ENCODE results near the gene CCDC6. TPM values are rescaled to one million over a fixed set of nuclear protein-coding genes. Genes with fewer than 3 reads are reported as not detected.

The CCDC6 gene
- total RNA-seq, 1 donor from 2014 or later: 24.0 TPM

DNA sequence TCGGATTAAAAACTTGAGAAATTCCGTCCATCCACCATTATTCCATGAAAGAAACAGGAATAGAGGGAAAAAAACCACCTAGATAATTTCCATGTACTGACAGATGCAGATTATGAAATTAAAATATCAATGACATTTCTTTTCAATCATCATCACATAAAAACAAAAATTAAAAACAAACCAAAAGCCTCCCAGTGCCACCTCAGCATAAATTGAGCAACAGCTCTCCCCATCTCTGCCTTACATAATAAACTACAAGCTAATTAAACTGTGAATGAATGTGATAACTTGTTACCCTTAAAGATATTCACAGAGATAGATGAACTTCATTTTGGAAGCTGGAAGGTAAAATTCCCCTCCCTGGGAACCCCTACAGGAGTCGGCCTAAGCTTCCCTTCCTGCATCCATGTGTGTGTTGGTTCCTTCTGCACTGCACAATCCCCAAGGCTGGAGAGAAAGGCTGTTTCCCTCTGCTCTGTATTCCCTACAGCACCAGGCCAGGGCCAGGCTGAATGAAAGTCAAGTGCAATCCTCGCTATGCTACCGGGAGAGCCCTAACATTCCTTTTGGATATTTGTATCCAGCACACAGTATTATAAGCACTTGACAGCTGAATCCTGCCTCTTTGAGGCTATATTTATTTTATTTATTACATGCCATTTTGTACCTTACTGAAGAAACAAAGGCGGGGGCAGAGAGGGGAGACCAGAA, 8.1 kb downstream of the CCDC6 start:
- H3K27me3 ChIP-seq (ENCODE audit: control insufficient read depth, insufficient read depth, low read length): no peaks in the 10 kb centered on the region
- TF ChIP-seq, protein P1, sequence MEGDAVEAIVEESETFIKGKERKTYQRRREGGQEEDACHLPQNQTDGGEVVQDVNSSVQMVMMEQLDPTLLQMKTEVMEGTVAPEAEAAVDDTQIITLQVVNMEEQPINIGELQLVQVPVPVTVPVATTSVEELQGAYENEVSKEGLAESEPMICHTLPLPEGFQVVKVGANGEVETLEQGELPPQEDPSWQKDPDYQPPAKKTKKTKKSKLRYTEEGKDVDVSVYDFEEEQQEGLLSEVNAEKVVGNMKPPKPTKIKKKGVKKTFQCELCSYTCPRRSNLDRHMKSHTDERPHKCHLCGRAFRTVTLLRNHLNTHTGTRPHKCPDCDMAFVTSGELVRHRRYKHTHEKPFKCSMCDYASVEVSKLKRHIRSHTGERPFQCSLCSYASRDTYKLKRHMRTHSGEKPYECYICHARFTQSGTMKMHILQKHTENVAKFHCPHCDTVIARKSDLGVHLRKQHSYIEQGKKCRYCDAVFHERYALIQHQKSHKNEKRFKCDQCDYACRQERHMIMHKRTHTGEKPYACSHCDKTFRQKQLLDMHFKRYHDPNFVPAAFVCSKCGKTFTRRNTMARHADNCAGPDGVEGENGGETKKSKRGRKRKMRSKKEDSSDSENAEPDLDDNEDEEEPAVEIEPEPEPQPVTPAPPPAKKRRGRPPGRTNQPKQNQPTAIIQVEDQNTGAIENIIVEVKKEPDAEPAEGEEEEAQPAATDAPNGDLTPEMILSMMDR (IDR thresholded peaks at IDR 0.05; ENCODE audit: insufficient read depth, low read length, severe bottlenecking): no peak
- H3K36me3 ChIP-seq (ENCODE audit: control insufficient read depth, insufficient read depth, low read length): no peaks in the 10 kb centered on the region
- no peak overlapping the region for H3K4me3 ChIP-seq (ENCODE audit: low read depth, low read length)
- no peak for DNase-seq (ENCODE audit: low read depth)
- FAIRE-seq: no peak

DNA sequence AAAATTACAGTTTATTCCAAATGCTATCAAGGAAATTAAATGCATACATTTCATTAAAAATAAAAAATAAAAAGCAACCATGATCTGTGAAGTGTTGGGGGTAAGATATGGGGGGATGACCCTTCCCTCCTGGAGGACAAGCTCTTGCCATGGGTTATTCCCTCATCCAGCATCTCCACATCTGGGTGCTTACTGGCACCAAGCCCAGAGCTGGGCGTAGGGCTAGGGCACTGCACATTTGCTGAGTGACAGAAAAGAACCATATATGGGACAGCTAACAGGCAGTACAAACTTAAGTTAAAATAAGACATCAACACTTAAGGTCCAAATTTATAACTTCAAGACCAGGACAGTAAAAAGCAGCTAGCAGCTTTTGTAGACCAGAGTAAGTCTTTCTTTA, 10.2 kb downstream of the CCDC6 start:
- no peak overlapping the region for H3K4me3 ChIP-seq (ENCODE audit: low read depth, low read length)
- TF ChIP-seq, protein P1 (IDR thresholded peaks at IDR 0.05; ENCODE audit: insufficient read depth, low read length, severe bottlenecking): no peak
- FAIRE-seq: no peak

DNA sequence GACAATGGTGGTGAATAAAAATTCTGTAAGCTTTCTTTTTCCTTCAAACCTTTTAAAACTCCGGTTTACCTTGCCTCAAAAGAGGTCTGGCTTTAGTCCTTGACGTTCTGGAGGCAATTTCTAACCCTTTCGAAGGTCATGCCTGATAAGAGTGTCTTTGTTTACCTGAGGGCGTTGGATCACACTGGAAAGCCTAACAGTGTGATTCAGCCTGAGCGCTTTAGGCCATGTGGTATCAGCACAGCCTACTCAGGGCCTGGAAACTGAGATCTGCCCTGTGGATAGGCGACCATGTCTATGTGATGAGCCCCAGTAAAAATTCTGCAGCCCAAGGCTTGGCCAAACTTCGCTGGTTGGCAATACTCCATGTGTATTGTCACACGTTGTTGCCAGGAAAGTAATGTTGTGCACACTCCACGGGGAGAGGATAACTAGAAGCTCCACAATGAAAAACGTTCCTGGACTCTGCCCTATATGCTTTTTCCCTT, 10.7 kb downstream of the CCDC6 start:
- TF ChIP-seq, protein P1 (IDR thresholded peaks at IDR 0.05; ENCODE audit: insufficient read depth, low read length, severe bottlenecking): no peak
- DNase-seq (ENCODE audit: low read depth) (peak; percentile 57), FAIRE-seq (no peak)
- no peak overlapping the region for H3K4me3 ChIP-seq (ENCODE audit: low read depth, low read length)
- no peaks in the 10 kb centered on the region for H3K36me3 ChIP-seq (ENCODE audit: control insufficient read depth, insufficient read depth, low read length)
- no peaks in the 10 kb centered on the region for H3K27me3 ChIP-seq (ENCODE audit: control insufficient read depth, insufficient read depth, low read length)

More for the DNA sequence above, 10.2 kb downstream of the CCDC6 start:
- no peak for DNase-seq (ENCODE audit: low read depth)
- Histone ChIP-seq H3K27me3 (ENCODE audit: control insufficient read depth, insufficient read depth, low read length) (no peaks in the 10 kb centered on the region), H3K36me3 (ENCODE audit: control insufficient read depth, insufficient read depth, low read length) (no peaks in the 10 kb centered on the region)

DNA sequence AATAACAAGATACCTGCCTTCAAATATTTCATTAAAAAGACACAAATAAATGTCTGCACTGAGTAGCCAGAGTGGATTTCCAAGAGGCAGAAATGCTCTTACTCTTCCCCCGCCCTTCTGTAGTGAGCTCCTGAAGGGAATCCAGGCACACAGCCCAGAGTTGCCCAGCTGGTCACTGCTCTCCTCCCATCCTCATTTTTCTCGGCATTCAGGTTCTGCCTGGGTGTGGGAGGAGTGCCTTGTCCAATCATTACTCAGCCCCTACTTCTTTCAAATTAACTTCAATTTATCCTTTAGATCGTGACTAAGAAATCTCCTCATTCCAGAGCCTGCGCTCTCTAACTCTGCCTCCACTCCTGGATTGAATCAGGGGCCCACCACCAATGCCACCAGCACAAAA, 12.2 kb downstream of the CCDC6 start:
- Histone ChIP-seq H3K27me3 (ENCODE audit: control insufficient read depth, insufficient read depth, low read length) (no peaks in the 10 kb centered on the region), H3K36me3 (ENCODE audit: control insufficient read depth, insufficient read depth, low read length) (no peaks in the 10 kb centered on the region), H3K4me3 (ENCODE audit: low read depth, low read length) (no peak overlapping the region)
- TF ChIP-seq, protein P1 (IDR thresholded peaks at IDR 0.05; ENCODE audit: insufficient read depth, low read length, severe bottlenecking): no peak
- no peak for FAIRE-seq
- DNase-seq (ENCODE audit: low read depth): peak; percentile 82

DNA sequence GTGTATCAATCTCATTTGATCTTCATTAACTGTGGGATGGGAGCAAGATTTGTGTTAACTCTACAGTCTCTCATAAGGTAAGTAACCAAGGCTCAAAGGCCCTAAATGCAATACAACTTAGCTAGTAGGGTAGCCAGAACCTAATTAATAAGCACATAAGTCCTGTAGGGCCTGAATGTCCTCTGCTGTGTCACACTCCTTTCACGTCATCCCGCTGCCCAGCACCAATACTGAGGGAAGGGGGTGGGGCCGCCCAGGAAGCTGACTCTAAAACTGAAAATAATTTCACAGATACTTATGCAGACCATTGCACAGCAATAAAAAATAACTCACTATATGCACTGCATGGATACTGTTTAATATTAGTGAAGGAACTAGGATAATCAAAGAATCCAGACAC, 13.7 kb downstream of the CCDC6 start:
- TF ChIP-seq, protein P1 (IDR thresholded peaks at IDR 0.05; ENCODE audit: insufficient read depth, low read length, severe bottlenecking): no peak
- no peak for DNase-seq (ENCODE audit: low read depth)
- no peak for FAIRE-seq
- no peak overlapping the region for H3K4me3 ChIP-seq (ENCODE audit: low read depth, low read length)
- no peaks in the 10 kb centered on the region for H3K27me3 ChIP-seq (ENCODE audit: control insufficient read depth, insufficient read depth, low read length)
- no peaks in the 10 kb centered on the region for H3K36me3 ChIP-seq (ENCODE audit: control insufficient read depth, insufficient read depth, low read length)

DNA sequence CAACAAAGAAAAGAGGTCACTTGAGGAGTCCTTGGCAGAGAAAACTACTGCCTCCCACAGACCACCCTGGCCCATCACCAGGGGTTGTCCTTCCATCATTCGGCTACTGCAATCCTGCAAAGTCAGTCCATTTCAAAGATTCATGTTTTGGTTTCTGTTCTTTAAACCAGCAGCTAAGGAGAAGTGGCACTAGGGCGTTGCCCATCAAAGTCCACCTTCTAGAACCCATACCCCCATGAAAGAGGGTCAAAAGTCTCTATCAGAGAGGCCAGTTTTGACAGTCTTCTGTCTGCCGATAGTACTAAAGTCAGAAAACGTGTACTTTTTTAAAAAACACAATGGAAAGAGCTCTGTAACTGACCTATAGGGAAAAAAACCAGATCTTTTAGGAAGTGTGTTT, 14.4 kb downstream of the CCDC6 start:
- no peak for FAIRE-seq
- Histone ChIP-seq H3K36me3 (ENCODE audit: control insufficient read depth, insufficient read depth, low read length) (no peaks in the 10 kb centered on the region), H3K4me3 (ENCODE audit: low read depth, low read length) (no peak overlapping the region), H3K27me3 (ENCODE audit: control insufficient read depth, insufficient read depth, low read length) (no peaks in the 10 kb centered on the region)
- TF ChIP-seq, protein P1 (IDR thresholded peaks at IDR 0.05; ENCODE audit: insufficient read depth, low read length, severe bottlenecking): no peak
- no peak for DNase-seq (ENCODE audit: low read depth)
